SHP77 treated with DMSO at 0.1 percent for 48 hours (cell line): Measurements from ENCODE around the gene SYNJ1.
"Not testable (repeated sequence)": the region's sequence is repeated elsewhere in the genome, so short reads cannot be mapped to it uniquely, and the experiment has no call there.

Source experiments
- DNase-seq: peaks from one replicate; lab custom pipeline; 2025; lab: John Stamatoyannopoulos, UW

Gene SYNJ1

GRCh38 chr21:32727687-32728455, at the start of gene SYNJ1:
TSS of gene SYNJ1 (minus strand) at chr21:32728013. CDS start at chr21:32726895, 1,118 bp downstream.
- DNase-seq, result peak; percentile 77

- DNase-seq, result no peak
Measured at GRCh38 chr21:32777269-32777668, 49.5 kb upstream of the SYNJ1 start.

- no peak for DNase-seq
Measured at GRCh38 chr21:32776743-32777142, 48.9 kb upstream of the SYNJ1 start.

GRCh38 chr21:32773048-32773344, 45.2 kb upstream of the SYNJ1 start:
- not testable (repeated sequence) for DNase-seq

GRCh38 chr21:32772281-32773047, 44.7 kb upstream of the SYNJ1 start:
- no peak for DNase-seq

GRCh38 chr21:32770871-32771523, 43.2 kb upstream of the SYNJ1 start:
- no peak for DNase-seq

GRCh38 chr21:32768530-32768929, 40.7 kb upstream of the SYNJ1 start:
- no peak for DNase-seq

GRCh38 chr21:32765058-32765457, 37.2 kb upstream of the SYNJ1 start:
- no peak for DNase-seq

GRCh38 chr21:32764186-32764585, 36.4 kb upstream of the SYNJ1 start:
- DNase-seq, result no peak

GRCh38 chr21:32757804-32758203, 30.0 kb upstream of the SYNJ1 start:
- no peak for DNase-seq

- no peak for DNase-seq
Measured at GRCh38 chr21:32756096-32756495, 28.3 kb upstream of the SYNJ1 start.

- no peak for DNase-seq
Measured at GRCh38 chr21:32753818-32754585, 26.2 kb upstream of the SYNJ1 start.

- no peak for DNase-seq
Measured at GRCh38 chr21:32750405-32750804, 22.6 kb upstream of the SYNJ1 start.

- DNase-seq, result no peak
Measured at GRCh38 chr21:32749662-32750061, 21.8 kb upstream of the SYNJ1 start.

- DNase-seq, result no peak
Measured at GRCh38 chr21:32748529-32748928, 20.7 kb upstream of the SYNJ1 start.

GRCh38 chr21:32747396-32747795, 19.6 kb upstream of the SYNJ1 start:
- DNase-seq, result no peak

GRCh38 chr21:32746711-32747110, 18.9 kb upstream of the SYNJ1 start:
- not testable (repeated sequence) for DNase-seq

GRCh38 chr21:32742396-32742795, 14.6 kb upstream of the SYNJ1 start:
- no peak for DNase-seq

GRCh38 chr21:32741336-32741735, 13.5 kb upstream of the SYNJ1 start:
- no peak for DNase-seq

GRCh38 chr21:32739946-32740345, 12.1 kb upstream of the SYNJ1 start:
- DNase-seq, result no peak

GRCh38 chr21:32736083-32736482, 8.3 kb upstream of the SYNJ1 start:
- not testable (repeated sequence) for DNase-seq

GRCh38 chr21:32735524-32735923, 7.7 kb upstream of the SYNJ1 start:
- no peak for DNase-seq
